Endothelial cell of hepatic sinusoid (primary cell): ENCODE results near the gene ADAP1.
"Not testable (repeated sequence)": the region's sequence is repeated elsewhere in the genome, so short reads cannot be mapped to it uniquely, and the experiment has no call there.

ENCODE experiments used
- in situ Hi-C: cut with HindIII; loops from 2 replicates; pipeline ENCODE4 v1.10.0; 2017; ENCODE audit warnings: low sequenced_read_pairs

Gene ADAP1

DNA sequence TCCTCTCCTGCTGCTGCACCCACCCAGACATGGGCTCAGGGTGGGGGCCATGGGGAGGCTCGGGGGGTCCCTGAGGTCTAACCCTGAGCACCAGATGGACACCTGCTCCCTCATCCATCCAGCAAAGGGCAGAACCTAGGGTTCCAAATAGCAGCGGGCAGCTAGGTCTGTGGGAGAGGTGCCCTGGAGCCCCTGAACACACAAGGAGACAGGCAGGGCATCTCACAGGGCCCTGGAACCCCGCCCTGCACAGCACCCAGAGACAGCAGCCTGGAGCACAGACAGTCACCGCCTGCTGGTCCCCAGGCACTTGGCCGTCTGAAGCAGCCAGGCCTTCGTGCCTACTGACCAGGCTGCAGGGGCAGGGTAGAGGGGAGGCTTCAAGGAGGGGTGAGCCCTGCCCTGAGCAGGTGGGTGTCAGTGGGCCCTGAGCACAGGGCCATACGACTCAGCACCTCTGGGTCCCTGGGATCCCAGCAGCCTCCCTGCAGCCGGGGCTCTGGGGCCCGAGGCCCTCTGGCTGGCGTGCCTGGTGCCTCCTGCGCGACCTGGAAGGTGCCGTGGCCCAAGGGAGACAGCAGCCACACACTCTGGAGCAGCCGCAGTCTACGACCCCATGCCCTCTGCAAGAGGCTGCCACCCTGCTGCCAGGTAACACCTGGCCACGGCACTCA, 39.8 kb downstream of the ADAP1 start:
- in situ Hi-C loops = no loop called here

DNA sequence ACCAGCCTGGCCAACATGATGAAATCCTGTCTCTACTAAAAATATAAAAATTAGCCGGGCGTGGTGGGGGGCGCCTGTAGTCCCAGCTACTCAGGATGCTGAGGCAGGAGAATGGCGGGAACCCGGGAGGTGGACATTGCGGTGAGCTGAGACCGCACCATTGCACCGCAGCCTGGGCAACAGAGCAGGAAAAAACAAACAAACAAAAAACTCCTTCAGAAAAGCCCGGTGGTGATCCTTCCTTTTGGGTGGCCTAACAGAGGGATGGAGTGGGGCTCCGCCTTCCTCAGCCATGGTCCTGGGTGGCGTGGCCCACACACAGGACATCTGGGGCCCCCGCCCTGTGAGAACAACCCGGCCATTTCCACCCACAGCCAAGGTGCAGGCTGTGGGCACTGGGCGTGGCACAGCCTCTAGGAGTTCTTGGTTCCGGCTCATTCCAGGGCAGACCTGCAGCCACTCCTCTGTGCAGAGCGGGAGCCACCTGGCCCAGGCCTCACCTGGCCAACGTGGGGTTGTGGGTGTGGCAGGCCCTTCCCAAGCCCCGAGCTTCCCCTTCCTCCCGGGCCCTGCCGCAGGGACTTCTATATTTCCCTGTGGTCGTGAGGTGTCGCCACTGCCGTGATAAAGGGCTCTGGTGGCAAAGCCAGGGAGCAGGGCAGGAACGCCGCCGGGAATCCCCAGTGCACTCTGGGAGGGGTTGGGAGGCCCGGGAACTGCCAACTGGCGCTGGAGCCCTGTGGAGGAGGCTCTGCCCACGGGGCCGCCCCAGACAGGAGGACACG, 40.6 kb downstream of the ADAP1 start:
- in situ Hi-C loops = no loop called here

DNA sequence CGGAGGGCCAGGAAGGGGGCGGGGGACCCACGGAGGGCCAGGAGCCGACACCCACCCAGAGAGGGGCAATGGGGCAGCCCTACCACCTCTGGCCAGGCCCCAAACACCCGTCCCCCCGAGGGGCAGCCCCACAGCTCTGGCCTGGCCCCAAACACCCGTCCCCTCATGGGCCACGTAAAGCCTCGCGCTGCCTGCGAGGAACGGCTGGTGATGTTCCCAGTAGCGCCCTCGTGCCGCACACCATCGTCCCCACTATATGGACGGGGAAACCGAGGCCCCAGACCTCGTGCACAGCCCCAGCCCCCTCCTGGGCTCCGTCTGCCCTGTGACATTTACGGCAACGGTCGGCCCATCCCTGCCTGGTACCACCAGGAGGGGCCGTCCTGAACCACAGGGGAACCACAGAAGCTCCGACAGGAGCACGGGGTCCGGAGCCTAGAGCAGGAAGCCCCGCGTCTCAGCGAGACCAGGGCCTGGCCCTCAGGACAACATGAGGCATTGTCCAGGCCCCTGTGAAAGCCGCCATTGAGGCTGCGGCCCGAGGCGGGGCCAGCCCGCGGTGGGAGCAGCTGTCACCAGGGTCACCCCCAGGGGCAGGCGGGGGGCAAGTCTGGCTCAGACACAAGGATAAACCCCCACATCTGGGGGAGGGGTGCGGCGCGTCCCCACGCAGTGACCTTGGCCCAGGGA, 42.5 kb downstream of the ADAP1 start:
- in situ Hi-C loops = no loop called here

DNA sequence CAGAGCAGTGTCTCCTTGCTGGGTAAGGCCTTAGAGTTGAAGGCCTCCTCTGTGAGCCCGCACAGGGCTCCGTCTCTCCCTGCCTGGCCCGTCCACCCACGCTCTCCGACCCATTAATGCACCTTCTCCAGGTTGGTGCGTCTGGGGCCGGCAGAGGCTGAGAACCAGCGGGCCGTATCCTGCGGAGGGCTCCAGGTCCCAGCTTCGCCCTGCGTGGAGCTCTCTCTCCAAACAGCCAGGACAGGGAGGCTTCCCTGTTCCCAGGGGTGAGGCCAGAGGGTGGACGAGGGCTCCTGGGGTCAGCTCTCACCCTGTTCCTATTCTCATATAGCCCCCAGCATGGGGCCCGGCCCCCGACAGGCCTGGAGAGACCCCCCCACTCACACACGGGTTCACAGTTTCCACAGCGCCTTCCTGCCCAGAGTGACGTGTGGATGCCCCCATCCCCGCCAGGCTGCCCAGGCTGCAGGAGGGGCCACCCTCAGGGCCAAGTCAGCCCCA, 43.5 kb downstream of the ADAP1 start:
- in situ Hi-C loops = no loop called here

DNA sequence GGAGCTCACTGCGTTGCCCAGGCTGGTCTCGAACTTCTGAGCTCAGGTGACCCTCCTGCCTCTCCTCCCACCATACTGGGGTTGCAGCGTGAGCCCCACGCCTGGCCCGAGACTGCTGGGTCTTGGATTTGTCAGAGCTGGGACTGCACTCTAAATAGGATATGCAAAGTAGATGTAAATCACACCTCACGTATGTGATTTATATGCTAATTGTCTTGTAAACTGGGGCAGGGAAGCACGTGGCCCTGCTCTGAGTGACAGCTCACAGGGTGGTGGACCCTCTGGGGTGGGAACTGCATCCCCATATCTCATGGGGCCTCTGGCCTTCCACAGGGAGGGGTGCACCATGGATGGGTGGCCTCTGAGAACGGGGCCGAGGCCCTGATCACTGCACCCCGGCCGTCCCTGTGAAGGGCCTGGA, 44.0 kb downstream of the ADAP1 start:
- in situ Hi-C loops = no loop called here

DNA sequence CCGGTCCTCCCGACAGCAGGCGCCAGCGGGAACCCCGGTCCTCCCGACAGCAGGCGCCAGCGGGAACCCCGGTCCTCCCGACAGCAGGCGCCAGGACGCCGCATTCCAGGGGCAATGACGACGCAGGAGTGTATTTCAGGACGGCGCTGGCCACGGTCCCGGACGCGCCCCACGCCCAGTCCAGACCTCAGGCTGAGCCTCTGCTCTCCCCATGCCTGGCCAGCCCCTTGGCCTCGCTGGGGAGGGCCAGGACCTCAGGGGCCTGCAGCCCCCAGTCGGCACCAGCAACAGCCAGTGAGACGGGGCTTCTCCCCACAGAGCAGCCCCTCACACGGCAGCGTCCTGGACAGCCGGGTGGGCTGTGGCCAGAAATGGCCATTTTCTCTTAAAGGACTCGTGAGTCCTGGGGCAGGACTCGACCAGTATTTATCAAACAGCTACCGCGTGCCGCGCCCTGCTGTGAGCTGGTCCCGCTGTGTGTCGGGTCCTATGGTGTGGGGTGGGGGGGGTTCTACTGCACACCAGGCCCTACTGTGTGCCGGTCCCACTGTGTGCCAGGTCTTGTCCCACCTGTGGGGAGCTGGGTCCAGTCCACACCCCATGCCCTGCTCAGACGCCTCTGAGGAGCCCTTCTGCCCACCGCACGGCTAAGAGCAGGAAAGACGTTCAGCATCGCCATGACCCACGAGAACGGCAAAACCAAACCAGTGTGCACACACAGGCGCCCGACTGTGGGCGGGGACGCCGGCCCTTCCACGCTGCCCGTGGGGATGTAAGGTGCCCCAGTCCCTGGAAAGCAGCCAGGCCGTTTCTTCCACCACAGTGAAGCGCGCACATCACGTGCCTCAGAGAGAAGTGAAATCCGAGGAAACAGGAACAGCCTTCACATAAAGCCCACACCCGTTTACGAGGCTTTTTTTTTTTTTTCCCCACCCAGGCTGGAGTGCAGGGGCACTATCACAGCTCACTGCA, 44.8 kb downstream of the ADAP1 start:
- in situ Hi-C loops = no loop called here

DNA sequence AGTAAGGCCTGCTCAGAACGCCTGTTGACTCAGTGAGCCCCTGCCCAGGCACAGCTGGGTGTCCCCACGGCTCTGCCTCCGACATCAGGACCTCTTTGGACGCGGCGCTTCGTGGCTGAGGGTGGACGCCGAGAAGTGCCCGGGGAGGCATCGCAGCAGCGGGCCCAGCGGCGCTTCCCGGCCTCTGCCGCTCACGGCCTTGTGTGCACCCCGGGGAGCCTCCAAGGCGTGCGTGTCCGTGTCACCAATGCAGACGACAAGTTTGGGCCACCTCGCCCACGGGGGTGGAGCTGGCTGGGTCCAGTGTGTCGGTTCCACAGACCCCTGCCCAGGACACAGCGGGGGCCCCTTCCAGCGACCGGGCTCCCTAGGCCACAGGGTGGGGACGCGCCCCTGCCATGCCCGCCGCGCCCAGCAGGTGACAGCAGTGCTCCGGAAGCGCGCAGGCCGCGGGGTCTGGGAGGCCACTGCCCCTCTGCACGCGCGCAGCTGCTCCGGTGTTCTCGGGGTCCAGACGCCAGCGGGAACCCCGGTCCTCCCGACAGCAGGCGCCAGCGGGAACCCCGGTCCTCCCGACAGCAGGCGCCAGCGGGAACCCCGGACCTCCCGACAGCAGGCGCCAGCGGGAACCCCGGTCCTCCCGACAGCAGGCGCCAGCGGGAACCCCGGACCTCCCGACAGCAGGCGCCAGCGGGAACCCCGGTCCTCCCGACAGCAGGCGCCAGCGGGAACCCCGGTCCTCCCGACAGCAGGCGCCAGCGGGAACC, 45.7 kb downstream of the ADAP1 start:
- in situ Hi-C loops = not testable (repeated sequence)

DNA sequence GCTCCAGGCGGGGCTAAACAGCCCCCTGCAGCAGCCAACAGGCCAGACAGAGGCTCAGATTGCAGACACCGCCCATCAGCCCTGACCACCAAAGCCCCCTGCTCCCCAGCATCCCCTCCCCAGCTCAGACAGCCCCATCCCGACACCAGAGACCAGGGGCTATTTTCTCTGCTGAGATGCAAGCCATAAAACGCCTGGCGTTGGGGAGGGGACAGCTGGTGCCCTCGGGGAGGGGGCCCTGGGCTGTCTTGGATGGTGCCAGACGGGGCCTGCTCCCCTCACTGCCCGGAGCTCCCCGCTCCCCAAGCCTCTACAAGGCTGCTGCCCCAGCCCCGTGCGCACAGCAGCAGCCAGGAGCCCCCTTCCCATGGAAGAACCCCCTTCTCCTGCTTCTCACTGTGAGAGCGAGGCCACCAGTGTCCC, 46.3 kb downstream of the ADAP1 start:
- in situ Hi-C loops = no loop called here

DNA sequence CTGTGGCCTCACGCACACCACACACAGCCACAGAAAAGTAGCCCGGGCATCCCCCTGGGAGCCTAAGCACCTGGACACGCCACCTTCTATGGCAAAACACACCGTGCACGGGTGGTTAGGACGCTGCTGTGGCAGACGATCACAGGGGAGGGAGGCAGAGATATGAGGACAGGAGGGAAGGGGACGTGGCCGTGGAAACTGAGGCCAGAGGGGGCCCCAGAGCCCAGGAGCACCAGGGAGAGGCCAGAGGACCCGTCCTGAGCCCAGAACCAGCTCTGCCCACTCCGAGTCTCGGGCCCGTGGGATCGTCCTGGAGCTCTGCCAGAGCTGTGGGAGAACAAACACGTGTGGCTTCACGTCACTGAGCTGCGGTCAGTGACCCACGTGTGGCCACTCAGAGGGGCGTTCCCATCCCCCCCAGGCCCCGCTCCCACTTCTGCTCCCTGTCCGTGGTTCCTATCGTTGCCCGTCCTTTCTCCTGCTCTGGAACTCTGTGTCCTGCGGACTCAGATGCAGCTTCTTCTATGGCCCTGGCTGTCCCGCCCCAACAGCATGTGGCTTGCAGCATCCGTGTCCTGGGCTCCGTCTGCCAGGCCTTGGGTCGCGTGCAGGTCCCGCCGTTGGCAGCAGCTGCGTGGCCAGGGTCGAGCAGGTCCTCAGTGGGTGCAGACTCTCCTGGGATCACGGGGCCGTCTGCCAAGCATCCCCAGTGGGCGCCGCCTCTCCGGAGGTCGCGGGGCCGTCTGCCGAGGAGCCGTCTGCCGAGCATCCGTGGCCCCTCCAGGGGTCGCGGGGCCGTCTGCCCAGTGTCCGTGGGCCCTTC, 47.1 kb downstream of the ADAP1 start:
- in situ Hi-C loops = no loop called here

DNA sequence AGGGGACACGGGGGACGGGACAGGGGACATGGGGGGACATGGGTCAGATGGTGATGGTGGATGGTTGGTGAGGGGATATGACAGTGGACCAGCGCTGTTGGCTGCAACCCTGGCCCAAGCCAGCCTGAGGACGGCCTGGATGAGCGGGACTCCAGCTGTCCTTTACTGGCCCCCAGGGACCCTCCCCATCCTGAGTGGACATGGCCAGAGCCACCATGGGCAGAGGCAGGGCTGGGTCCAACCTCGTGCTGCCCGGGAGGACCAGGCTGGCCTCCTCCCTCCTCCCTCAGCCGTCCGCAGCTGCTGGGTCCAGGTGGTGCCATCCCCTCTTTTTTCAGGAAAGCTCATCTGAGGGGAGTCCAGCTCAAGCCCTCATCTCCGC, 47.7 kb downstream of the ADAP1 start:
- in situ Hi-C loops = no loop called here

DNA sequence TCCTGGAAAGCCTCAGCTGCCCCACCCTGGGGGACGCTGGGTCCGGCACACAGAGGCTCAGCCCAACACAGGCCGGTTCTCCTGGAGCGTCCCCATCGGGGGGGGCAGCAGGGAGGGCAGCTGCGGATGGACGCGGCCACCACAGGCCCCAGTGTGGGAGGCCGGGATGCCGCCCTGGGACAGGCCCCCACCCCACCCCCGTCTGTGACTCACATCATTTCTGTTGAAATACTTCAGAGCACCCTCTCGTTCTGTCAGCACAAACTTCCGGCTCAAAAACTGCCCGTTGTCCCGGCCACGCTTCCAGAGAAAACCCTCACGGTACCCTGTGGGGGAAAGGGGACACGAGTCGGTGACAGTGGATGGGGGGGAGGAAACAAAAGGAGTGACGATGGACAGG, 49.6 kb downstream of the ADAP1 start:
- in situ Hi-C loops = no loop called here

DNA sequence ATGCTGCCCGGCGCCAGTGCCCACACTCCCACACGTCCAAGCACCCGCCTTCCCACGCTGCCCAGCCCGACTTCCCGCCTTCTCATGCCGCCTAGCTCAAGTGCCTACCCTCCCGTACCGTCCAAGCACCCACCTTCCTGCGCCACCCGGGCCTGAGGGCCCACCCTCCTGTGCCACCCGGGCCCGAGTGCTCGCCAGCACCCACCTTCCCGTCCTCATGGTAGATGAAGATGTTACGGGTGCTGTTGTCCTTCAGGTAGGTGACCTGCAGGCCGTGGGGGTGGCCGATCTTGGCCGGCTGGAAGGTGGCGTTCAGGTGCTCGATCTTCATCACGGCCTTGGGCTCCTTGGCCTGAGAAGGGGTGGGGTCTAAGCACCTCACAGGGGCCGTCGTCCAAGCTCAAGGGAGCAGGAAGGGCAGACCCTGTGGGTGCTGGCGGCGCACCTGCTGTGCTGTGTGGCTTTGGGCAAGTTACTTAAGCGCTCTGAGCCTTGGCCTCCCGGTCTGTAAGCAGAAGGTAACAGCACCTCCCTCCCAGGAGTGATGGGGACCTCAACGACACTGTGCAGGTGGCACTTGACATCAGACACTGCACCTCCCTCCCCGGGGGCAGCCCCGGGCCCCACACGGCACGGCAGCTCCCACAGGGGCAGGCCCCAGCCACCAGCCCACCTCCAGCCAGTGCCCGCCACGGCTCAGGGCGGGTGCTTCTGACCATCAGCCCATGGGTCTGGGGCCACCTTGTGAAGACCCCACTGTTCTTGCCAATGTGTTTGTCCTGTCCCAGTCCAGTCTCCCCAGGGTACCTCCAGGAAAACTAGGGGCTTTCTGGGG, 50.3 kb downstream of the ADAP1 start:
- in situ Hi-C loops = no loop called here

DNA sequence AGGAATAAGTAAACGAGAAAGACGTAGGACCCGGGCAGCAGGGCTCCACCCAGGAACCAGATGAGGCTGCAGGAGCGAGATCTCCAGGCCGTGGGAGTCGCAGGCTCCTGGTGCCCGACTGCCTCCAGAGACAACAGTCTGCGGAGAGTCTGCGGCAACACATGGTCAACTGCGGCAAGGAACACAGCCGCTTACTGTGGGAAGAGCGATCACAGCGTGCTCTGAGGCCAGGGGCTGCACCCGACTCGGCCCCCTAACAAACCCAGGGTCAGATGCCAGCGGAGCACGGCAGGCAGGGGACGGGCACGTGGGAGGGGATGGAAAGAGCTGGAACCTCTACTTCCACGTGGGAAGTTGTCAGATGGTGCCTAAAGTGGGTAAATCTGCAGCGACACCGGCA, 51.5 kb downstream of the ADAP1 start:
- in situ Hi-C loops = no loop called here

DNA sequence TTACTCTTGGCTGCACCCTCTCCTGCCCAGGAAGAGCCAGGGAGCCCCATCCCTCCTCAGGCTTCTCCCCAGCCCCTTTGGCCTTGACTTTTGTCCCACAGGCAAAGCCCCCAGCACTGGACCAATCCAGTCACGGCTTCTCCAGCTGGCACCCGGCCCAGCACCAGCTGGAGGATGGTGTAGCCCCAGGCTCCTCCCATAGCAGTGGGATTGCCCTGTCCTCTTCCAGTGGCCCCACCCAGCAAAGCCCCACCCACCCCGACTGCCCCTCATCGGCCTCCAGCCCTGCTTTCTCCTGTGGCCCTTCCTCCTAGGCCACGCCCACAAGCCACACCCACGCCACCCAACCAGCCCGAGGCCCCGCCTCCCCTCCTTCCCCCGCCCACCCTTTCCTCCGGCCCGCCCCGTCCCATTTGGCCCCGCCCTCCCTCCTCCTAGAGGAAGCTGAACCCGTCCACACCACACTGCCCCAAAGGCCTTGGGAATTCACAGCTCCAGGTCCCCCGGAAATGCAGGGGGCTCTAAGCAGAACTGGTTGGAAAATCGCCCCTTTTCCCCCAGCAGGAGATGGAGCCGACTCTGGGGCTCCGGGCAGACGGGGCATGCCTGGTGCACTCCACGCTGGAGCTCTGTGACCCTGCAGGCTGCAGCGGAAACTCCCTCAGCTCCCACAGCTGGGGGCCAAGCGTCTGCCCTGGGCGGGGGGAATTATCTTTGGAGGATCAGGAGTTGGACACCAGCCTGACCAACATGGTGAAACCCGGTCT, 52.9 kb downstream of the ADAP1 start:
- in situ Hi-C loops = no loop called here

DNA sequence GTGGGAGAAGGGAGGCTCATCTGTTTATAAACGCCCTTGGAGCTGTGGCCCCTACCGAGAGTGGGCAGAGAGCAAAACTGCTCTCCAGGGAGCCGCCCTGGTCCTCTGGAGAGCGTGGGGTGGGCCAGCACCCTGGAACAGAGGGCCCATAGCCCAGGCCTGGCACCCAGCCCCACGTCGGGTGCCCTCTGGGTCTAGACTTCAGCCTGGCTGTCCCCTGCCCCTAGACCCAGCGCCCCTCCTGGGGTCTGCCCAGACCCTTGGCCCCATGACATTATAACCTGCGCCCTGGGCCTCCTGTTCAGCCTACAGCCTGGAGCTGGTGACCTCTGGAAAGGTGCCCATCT, 53.5 kb downstream of the ADAP1 start:
- in situ Hi-C loops = no loop called here

DNA sequence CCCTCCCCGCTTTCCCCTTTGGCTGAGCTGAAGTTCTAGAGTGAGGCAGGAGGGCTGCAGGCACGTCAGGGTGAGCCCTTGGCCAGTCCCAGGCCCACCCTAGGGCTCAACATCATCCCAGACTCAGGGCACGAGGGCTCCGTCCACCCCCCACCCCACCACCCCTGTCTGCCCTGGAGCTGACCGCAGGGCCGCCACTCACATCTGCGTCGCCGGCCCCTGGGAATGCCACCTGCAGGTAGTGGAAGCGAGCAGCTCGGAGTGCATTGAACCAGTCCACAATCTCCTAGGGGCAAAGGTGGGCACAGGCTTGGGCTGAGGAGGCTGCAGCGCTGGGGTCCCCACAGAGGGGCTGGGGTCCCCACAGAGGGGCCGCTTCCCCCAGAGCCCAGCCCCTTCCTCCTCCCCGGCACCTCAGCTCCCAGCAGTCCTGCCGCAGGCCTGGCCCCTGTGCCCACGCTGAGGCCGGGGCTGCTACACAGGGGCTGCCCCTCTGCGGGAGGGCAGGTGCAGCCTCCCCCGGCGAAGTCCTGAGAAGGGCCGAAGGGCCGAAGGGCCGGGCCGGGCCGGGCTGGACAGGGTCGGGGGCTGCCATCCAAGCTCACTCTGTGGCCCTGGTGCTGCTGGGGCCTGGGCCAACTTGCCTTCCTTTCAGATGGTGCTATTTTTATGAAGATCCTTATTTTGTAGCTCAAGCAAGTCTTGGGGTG, 54.0 kb downstream of the ADAP1 start:
- in situ Hi-C loops = no loop called here

DNA sequence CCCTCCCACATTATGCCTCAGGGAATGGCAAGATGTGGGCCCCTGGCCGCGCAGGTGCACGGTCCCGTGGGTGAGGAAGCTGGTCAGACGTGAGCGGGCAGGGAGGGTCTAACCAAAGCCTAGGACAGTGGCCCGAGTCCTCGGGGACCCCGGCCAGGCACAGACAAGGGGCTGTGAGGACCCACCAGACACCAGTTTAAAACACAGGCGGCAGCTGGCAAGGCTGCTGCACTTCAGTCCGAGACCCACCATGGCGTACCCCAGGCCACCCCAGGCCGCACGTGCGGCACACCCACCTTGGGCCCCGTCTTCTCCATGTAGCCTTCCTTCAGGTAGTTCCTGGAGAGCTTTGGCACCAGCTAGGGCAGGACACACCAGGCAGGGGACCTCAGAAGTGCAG, 54.7 kb downstream of the ADAP1 start:
- in situ Hi-C loops = no loop called here
